ENCODE results near the gene PRSS53.
"Not testable (repeated sequence)": the region's sequence is repeated elsewhere in the genome, so short reads cannot be mapped to it uniquely, and the experiment has no call there.

The PRSS53 gene

DNA sequence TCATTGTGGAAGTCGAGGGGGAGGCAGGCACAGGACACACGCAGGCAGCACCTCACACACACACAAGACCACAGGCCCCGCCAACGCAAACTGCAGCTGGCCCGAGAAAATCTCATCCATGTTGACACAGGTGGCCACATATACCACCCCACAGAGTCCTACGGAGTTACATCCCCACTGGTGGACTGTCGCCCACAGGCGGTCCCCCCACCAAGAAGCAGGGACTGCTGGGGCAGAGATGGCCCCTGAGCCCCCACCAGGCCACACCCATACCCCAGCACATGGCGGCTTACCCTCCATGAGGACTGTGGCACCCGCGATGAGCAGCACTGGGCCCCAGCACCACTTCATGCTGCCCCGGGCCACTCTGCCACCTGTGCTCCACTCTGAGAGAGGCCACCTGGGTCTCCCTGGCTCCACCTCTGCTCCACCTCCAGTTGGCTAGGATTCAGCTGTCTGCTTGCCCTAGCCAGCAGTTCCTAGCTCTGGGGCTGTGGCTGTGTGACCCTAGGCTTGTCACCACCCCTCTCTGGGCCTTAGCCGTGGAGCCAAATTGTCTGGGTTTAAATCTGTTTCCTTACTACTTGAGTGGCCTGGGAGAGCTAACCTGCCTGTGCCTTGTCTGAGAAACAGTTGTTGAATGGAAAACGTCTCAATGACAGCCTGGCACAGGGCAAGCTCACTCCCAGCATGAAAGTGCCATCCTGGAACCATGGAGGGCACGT lies at the start of gene PRSS53:
Gene PRSS53, minus strand, starts transcription at position 485 of the 725 bp plus-strand sequence. Its CDS starts 134 bp downstream, at position 351.
- no peak for DNase-seq (ENCODE audit: low spot score)

DNA sequence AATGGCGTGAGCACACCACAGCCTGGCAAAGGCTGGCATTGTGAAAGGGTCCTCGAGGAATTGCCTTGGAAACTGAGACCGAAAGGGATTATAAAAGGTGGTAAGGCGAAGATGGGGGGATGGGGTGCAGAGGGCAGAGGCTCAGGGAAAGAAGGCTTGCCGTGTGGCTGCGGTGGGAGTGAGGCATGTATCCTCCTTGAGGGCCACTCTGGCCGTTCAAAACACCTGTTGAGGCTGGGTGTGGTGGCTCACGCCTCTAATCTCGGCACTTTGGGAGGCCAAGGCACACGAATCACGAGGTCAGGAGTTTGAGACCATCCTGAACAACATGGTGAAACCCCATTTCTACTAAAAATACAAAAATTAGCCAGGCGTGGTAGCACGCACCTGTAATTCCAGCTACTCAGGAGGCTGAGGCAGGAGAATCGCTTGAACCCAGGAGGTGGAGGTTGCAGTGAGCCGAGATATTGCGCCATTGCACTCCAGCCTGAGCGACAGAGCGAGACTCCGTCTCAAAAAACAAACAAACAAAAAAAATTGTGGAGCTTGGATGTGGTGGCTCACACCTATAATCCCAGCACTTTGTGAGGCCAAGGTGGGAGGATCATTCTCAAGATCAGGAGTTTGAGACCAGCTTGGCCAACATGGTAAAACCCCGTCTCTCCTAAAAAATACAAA lies 48.2 kb upstream of the PRSS53 start:
- DNase-seq (ENCODE audit: low spot score): not testable (repeated sequence)

DNA sequence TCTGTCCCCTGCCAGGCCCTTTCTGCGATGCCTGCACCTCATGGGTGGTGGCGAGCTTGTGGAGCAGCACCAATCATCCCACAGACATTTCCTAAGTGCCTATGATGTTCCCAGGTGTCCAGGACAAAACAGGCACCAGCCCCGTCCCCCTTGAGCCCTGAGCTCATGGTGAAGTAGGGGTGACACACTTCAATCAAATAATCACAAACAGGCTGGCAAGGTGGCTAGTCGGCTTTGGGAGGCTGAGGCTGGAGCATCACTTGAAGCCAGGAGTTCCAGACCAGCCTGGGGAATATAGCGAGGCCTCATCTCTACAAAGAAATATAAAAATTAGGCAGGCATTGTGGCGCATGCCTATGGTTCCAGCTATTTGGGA lies 47.5 kb upstream of the PRSS53 start:
- DNase-seq (ENCODE audit: low spot score): no peak

DNA sequence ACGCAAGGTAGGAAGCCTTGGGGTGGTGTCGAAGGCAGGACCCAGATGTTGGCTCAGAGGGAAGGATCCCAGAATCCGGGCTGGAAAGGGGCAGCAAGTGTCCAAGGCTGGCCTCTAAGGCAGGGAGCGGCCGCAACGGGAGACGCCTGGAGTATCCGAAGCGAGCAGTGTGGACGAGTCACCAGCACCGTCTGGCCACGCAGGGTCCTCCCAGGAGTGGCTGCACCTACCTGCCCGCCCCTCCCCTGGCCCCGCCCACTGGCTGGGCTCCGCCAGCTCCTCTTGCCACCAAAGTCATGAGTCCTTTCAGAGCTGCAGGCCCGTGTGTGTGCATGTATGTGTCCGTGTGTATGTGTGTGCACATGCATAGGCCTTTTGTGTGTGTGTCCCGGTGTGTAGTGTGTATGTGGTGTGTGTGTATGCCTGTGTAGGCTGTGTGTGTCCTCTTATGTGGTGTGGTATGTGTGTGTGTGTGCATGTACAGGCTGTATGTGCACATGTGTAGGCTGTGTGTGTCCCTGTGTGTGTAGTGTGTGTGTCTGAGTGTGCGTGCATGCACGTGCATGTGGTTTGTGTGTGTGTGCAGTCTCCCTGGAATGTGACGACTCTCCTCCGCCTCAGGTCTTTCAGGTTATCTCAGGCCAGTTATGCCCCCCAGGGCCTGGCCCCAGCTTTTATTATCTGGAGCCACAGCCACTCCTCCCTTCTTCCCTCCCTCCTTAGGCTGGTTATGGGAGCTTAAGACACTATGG lies 47.0 kb upstream of the PRSS53 start, which contains the start of gene PRSS8:
Gene PRSS8, minus strand, starts transcription at position 193 of the 752 bp plus-strand sequence. CDS start 229 bp downstream, outside the sequence.
- no peak for DNase-seq (ENCODE audit: low spot score)

DNA sequence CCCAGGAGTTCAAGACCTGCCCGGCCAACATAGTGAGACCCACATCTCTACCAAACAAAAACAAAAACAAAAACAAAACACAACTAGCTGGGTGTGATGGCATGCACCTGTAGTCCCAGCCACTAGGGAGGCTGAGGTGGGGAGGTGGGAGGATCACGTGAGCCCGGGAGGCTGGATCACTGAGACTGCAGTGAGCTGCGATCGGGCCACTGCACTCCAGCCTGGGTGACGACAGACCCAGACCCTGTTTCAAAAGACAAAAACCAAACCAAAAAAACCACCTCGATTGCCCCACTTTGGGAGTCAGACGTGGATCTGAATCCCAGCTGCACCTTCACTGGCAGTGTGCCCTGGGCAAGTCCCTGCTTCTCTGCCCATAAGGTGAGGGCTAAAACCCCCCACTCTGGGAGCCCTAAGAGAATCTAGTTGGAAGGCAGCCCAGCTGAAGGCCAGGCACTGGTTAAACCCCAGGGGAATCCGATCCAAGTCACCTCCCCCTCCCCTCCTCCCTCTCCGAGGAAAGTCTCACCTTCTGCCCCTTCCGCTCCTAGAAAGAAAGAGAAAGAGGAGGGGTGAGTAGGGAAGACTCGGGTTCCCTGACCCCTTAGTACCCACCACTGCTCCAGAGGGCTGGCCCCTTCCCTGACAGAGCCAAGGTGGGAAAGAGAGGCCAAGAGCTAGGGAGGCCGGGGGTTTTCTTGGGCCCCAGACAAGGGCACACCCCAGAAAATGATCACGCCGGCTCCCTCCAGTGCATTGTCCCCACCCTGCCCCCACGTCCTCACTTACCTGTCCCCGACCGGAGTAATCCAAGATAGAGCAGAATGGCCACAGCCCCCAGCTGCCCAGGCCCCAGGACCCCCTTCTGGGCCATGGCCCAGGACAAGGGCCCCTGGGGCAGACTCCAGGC lies 46.1 kb upstream of the PRSS53 start:
- no peak for DNase-seq (ENCODE audit: low spot score)

DNA sequence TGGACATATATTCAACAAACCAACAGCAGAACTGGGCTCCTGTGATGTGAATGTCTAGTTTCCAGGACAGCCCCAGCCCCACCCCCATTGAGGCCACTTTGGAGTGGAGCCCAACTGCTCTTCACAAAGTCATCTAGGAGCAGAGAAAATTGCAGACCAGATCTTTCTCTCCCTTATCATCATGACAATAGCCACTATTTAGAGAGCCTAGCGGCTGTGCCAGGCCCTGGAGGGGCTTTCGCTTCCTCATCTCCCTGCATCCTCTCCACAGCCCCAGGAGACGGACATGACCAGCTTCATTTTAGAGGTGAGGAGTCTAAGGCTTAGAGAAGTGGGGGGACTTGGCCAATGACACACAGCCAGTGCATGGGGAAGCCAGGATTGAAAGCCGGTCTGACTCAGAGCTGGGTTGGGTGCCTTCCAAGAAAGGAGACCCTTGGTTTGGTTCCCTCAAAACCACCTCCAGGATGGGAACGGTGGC lies 45.4 kb upstream of the PRSS53 start:
- DNase-seq (ENCODE audit: low spot score): no peak

DNA sequence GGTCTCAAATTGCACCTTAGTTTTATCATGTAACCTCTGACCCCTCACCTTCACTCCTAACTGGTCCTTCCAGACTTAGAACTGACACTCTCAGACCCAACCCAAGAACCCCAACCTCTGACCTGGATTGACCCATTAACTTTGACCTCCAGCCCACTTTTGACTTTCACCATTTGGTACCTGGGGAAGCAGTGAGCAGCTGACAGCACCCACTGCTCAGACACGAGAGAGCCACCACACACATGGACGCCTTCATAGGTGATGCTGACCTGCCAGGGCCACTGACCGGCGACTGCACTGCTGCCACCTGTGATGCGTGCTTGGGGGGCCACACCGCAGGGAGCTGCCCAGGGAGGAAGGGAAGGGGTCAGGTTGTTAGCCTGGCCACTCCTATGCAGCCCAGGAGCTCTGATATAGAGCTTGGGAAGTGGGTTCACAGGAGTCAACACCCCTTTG lies 44.3 kb upstream of the PRSS53 start:
- DNase-seq (ENCODE audit: low spot score): no peak

DNA sequence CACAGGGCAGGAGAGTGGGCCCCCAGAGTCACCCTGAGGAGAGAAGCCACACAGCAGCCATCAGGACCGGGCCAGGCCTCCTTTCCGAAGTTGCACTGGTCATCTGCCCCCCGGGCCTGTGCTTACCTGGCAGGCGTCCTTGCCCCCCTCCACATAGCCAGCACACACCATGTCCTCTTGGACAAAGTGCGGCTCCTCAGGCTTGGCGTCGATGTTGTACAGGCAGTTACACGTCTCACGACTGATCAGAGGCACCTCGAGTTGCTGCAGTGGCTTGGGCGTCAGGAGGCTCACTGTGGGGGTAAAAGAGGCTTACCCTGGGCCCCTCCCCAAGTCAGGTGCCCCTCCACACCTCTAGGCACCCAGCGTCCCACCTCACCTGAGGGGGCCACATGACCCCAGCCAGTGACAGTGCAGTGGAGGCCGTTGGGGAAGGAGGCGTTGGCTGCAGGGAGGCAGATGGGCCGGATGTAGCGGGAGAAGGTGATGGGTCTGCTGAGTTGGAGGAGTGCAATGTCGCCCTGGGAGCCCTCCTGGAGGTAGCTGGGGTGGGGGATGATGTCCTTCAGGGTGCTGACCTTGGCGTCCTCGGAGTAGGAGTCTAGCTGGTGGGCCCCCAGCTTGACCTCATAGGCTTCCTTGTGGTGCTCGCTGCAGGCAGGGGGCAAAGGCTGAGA lies 43.7 kb upstream of the PRSS53 start:
- DNase-seq (ENCODE audit: low spot score): no peak

DNA sequence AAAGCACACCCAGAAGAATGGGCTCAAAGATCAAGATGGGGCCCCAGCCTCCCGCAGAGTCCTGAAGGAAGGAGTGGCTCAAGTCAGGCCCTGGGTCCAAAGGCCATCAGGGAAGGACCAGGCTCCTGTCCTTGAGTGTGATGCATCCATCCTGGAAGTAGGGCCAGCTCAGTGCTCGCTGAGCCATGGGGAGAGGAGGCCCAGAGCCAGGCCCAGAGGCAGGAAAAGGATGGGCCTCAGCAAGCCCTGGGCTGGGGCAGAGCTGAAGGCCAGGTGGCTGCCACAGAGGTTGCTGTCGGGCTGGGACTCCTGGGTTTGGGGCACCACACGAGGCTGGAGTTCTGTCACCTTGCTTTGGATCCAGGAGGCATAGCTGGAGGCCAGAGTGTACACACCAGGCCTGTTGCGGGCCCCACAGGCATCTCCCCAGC lies 43.1 kb upstream of the PRSS53 start:
- DNase-seq (ENCODE audit: low spot score): no peak

DNA sequence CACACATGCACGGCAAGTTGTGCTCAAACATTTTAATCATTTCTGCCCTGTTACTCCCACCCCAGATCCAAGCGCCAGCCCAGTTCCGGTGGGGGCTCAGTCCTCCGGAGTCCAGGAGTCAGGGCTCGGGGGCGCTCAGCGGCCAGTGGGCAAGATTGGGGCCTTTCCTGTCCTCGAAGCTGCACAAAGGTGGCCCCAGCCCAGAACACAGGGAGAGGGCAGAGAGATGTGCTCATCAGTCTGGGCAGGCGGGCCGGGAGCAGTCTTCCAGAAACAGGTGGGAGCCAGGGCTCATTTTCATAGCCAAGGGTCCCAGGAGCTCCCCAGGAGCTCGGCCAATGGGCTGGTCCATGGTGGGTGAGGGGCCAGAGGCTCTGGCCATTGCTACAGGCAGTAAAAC lies 42.7 kb upstream of the PRSS53 start:
- DNase-seq (ENCODE audit: low spot score): no peak

DNA sequence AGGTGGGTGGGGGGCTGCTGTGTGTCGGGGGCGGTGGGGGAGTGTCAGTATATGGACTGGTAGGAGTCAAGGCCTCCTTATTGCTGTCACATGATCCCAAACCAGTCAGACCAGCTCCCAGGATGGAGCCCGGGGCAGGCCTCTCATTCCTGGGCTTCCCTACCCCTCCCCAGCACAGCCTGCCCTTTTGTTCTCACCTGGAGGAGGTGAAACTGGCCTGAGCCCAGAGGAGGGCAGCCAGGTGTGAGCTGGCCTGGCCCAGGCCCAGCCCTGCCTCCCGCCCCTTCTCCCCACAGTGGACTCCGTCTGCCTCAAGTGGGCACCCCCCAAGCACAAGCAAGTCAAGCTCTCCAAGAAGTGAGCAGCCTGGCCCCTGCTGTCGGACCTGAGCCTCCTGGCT lies 42.2 kb upstream of the PRSS53 start:
- DNase-seq (ENCODE audit: low spot score): no peak

DNA sequence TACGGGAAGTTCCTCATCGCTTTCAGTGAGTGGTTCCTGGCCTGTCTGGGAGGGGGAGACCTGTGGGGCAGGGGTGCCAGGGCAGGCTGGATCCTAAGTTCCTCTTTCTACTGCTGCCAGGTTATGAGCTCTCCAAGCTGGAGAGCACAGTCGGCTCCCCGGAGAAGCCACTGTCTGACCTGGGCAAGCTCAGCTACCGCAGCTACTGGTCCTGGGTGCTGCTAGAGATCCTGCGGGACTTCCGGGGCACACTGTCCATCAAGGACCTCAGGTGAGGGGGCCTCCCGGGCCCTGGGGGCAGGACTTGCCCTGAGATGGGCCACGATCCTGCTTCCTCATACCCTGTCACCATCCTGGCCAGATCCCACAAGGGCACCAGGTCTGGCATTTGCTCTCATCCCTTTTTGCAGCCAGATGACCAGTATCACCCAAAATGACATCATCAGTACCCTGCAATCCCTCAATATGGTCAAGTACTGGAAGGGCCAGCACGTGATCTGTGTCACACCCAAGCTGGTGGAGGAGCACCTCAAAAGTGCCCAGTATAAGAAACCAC lies 41.7 kb upstream of the PRSS53 start:
- DNase-seq (ENCODE audit: low spot score): no peak

DNA sequence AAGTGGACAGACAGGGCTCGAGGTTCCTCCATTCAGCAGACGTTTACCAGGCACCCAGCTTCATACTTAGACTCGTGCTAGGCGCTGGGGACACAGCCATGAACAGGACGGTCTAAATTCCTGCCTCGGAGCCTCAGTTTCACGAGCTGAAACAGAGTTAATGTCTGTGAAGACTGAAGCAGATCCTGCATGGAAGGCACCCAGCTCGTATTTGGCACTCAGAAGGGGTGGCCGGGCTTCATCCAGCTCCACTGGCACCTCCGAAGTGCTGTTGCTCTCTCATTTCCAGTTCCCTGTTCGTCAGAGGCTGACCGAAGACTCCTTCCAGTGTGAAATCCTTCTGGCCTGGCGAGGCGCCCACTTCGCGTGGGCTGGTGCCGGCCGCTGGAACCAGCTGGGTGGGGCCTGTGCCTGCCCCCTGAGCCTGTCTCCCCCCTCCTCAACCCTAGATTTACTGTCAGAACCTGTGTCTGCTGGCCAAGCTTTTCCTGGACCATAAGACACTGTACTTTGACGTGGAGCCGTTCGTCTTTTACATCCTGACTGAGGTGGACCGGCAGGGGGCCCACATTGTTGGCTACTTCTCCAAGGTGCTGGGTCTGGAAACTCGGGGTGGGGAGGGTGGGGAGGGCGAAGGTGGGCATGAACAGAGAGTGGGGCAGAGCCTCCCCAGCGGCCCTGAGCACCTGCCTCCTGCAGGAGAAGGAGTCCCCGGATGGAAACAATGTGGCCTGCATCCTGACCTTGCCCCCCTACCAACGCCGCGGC lies 41.0 kb upstream of the PRSS53 start:
- DNase-seq (ENCODE audit: low spot score): no peak

DNA sequence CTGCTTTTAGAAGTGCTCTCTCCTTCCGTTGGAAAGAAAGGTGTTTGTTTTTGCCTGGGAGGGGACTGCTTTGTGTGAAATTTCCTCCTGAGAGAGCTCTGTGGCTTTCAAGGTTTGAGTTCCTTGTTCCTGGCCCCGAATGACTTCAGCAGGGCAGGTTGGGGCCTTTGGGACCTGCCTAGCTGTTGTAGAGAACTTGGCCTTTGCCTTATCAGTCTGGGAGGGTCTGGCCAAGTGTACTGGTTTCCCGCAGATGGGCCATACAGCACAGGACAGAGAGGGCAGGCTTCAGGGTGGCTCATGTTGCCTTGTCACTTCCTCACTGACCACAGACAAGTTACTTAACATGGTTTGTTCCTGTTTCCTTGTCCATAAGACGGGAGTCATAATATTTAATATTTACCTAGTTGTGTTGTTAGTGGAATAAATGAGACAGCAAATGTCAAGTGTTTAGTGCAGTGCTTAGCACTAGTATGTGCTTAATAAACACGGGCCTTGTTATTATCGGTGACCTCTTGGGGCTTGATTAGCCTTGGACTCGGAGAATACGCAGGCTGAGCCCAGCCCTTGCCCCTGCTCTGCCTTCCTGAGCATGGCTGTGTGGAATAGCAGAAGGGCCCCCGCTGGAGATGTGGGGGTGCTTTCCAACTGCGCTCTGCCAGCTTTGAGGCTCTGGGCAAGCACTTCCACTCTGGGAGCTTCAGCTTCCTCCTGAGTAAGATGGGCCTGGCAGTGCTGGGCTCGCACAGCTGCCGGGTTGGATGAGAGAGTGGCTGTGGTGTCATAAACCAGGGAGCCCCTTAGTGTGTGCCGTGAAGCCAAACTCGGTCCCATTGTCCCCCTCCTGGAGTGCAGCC lies 40.2 kb upstream of the PRSS53 start:
- peak; percentile 34 for DNase-seq (ENCODE audit: low spot score)

DNA sequence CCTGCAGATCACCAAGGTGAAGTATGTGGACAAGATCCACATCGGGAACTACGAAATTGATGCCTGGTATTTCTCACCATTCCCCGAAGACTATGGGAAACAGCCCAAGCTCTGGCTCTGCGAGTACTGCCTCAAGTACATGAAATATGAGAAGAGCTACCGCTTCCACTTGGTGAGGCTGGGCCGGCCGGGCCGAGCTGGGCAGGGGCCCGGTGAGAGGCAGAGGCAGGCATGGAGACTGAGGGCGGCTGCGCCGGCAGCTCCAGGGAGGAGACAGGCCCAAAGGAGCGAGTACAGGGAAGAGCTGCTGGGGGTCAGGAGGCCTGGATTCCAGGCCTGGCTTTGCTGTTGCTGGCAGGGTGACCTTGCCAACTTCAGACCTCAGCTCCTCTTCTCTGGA lies 38.4 kb upstream of the PRSS53 start:
- no peak for DNase-seq (ENCODE audit: low spot score)

DNA sequence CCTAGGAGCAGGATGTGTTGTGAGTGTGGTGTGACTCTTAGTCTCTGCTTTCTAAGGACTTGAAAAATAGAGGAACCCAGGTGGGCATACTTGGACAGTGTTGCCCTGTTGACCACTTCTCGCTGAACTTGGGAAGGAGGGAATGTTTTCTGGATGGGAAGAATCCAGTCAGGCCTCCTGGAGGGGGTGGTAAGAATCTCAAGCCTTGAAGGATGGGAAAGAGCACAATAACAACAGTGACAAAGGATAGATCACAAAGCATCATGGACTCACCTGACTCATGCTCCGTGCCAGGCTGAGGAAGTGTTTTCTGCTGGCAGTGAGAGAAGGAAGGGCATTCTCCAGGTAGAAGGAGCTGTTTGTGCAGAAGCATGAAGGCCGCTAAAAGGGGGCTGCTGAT lies 37.1 kb upstream of the PRSS53 start:
- no peak for DNase-seq (ENCODE audit: low spot score)

DNA sequence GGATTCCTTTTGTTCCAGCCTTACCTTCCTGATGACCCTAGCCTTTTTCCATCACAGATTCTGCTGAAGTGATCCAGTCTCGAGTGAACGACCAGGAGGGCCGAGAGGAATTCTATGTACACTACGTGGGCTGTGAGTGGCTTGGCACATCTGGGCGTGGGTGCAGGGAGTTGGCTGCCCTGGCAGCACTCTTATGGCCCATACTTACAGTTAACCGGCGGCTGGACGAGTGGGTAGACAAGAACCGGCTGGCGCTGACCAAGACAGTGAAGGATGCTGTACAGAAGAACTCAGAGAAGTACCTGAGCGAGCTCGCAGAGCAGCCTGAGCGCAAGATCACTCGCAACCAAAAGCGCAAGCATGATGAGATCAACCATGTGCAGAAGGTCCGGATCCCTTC lies 31.4 kb upstream of the PRSS53 start:
- no peak for DNase-seq (ENCODE audit: low spot score)

DNA sequence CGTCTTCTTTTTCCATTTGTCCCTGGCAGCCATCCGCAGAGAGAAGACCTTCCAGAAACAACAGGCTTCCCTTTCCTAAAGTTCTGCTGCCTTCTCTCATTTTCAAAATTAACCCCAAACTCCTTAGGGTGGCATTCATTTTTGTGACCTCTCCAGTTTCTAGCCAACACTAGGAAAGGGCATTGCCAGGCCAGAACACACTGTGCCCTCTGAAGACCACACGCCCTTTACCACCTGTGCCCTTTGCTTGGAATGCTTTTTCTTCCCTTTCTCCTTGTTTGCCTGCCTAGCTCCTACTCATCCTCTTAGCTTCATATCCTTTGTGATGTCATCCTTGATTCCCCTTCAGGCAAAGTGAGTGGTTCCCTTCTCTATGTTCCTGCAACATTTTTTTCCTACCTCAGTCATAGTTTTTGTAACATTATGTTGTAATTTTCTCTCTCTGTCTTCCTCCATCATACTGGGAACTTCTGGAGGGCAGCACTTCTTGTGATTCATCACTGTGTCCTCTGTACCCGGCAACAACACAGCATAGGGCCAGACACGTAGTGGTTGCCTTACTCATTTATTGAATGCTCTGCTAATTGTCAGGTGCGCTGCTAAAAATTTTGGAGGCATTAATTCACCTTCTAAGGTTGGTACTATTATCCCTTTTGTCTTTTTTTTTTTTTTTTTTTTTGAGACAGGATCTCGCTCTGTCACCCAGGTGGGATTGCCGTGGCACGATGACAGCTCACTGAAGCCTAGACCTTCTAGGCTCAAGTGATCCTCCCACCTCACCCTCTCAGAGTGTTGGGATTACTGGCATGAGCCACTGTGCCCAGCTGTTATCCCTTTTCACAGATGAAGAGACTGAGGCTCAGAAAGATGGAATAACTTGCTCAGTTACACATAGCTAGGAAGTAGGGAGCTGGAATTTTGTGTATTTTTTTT lies 29.7 kb upstream of the PRSS53 start:
- DNase-seq (ENCODE audit: low spot score): no peak
